Naive thymus-derived CD4-positive, alpha-beta T cell (primary cell): ENCODE results near the gene WDR35. TPM values are rescaled to one million over a fixed set of nuclear protein-coding genes. Genes with fewer than 3 reads are reported as not detected.

Source experiments
- ATAC-seq: fragments of 150-1000 bp; cut with Tn5 transposase; 2 replicates; pipeline ENCODE4 v1.10.0; 2021; ENCODE audit warnings: mild to moderate bottlenecking, moderate library complexity
- CTCF ChIA-PET: fragments of 350-600 bp; sonication (Branson Sonifier 250); formaldehyde crosslinking; loops from one replicate; lab custom pipeline; 2021; ENCODE audit warnings: antibody characterized with exemption; lab: Charles Lee
- POLR2A ChIA-PET: fragments of 350-600 bp; sonication (Branson Sonifier 250); formaldehyde crosslinking; loops from one replicate; lab custom pipeline; 2021; ENCODE audit warnings: antibody characterized with exemption, inconsistent platforms; lab: Charles Lee
- DNase-seq, 9 donors: peaks; one replicate each; pipeline versions ENCODE4 v3.0.0 to v3.0.0-alpha.2; 2020 to 2022; ENCODE audit warnings: mixed read lengths in 1 of 9
- H3K27ac ChIP-seq: one replicate; pipeline ENCODE4 v1.7.0; 2013; ENCODE audit warnings: mild to moderate bottlenecking, low read depth, low read length, moderate library complexity
- H3K27me3 ChIP-seq, 2 donors: one replicate each; pipeline ENCODE4 v1.7.0; 2013; ENCODE audit warnings: low read length in 2 of 2, mild to moderate bottlenecking in 2 of 2, moderate library complexity in 2 of 2; ENCODE audit not compliant: control insufficient read depth in 2 of 2, insufficient read depth in 2 of 2
- H3K36me3 ChIP-seq, 3 experiments: 1 replicate in 2 of 3; 2 replicates in 1 of 3; pipeline ENCODE4 v1.7.0; 2013; ENCODE audit warnings: low read length in 3 of 3, mild to moderate bottlenecking in 3 of 3, moderate library complexity in 1 of 3; ENCODE audit not compliant: insufficient read depth in 3 of 3, control insufficient read depth in 2 of 3
- H3K4me1 ChIP-seq, 2 donors: one replicate each; pipeline ENCODE4 v1.7.0; 2013; ENCODE audit warnings: low read length in 2 of 2, mild to moderate bottlenecking in 2 of 2, moderate library complexity in 1 of 2; ENCODE audit not compliant: control insufficient read depth in 2 of 2, insufficient read depth in 2 of 2
- H3K4me3 ChIP-seq: 2 replicates; pipeline ENCODE4 v1.7.0; 2013; ENCODE audit warnings: mild to moderate bottlenecking, low read length
- H3K9me3 ChIP-seq, 3 experiments: 1 replicate in 2 of 3; 2 replicates in 1 of 3; pipeline ENCODE4 v1.7.0; 2013; ENCODE audit warnings: low read length in 3 of 3; ENCODE audit not compliant: control insufficient read depth in 2 of 3
- H3K27ac Mint-ChIP-seq, 9 donors: one replicate each; pipeline ENCODE4 v1.8.0; 2020 to 2022; ENCODE audit warnings: mixed read lengths in 9 of 9, mild to moderate bottlenecking in 8 of 9, moderate library complexity in 5 of 9, inconsistent platforms in 2 of 9
- H3K27me3 Mint-ChIP-seq, 5 donors: one replicate each; pipeline ENCODE4 v1.8.0; 2021 to 2022; ENCODE audit warnings: mixed read lengths in 5 of 5, mild to moderate bottlenecking in 1 of 5
- H3K36me3 Mint-ChIP-seq, 5 donors: one replicate each; pipeline ENCODE4 v1.8.0; 2020 to 2022; ENCODE audit warnings: mixed read lengths in 5 of 5, mild to moderate bottlenecking in 3 of 5, inconsistent platforms in 1 of 5
- H3K4me1 Mint-ChIP-seq, 7 donors: one replicate each; pipeline ENCODE4 v1.8.0; 2020 to 2022; ENCODE audit warnings: mixed read lengths in 7 of 7, mild to moderate bottlenecking in 3 of 7, inconsistent platforms in 1 of 7
- H3K4me3 Mint-ChIP-seq, 10 donors: one replicate each; pipeline ENCODE4 v1.8.0; 2020 to 2022; ENCODE audit warnings: mild to moderate bottlenecking in 10 of 10, mixed read lengths in 10 of 10, moderate library complexity in 6 of 10, inconsistent platforms in 2 of 10
- H3K9me3 Mint-ChIP-seq, 11 donors: one replicate each; pipeline ENCODE4 v1.8.0; 2020 to 2022; ENCODE audit warnings: mixed read lengths in 11 of 11, mild to moderate bottlenecking in 4 of 11, inconsistent platforms in 1 of 11, moderate library complexity in 1 of 11
- intact Hi-C, 2 donors: fragments of 100-400 bp; cut with micrococcal nuclease; formaldehyde crosslinking; loops; one replicate each; pipeline ENCODE4 v1.15.1; 2023
- polyA plus RNA-seq, 2 donors: library from polyadenylated mRNA; unstranded; fragments of 300-500 nt; fragmentation: Illumina TruSeq; gene quantifications; one replicate each; pipeline ENCODE4 v1.2.3, GENCODE V29; 2021
- total RNA-seq, 6 experiments: library from RNA in 5 of 6; stranded (reverse) in 5 of 6; gene quantifications; 1 replicate in 5 of 6; 2 replicates in 1 of 6; pipeline ENCODE4 v1.2.3 and lab custom pipeline; 2021 to 2026

The WDR35 gene
- 1 to 10 TPM; 3.2 to 6.0 (median 3.7) TPM for total RNA-seq
- 1 to 10 TPM; 1.5 to 2.0 TPM for polyA plus RNA-seq
- 14.8 reads per million, percentile 44 among the genes with 10 or more reads in this experiment for total RNA-seq (lab: John Stamatoyannopoulos, UW)

DNA sequence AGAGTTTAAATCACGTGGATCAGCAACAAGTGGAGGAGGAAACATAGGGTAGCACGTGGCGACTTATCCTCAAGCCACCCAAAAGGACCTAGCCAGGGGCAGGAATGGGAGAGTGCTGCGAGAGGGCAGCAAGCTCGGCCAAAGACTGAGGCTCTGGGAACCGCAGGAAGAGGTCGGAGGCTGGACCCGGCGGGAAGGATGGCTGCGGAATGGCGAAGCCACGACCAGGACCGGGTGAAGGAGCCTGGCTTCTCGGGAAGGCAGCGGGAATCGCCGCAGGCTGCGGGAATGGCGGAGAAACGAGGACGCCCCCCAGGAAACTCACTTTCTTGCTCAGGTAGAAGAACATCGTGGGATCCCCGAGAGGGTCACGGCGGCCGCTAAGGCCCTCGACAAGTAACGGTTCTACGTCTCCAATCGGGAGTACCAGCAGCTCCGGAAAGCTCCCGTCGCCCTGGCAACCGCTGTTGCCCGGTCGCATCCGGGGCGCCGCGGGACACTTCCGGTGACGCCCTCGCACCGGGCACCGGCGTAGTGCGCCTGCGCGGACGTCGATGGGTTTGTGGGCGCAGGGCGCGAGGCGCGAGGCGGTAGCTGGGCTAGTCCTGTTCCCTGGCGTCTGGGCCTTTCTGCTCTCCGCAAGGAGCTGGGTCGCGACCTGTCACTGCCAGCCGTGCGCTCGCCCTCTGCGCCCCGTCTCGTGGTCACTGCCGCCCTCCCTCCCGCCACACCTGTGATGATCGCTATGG lies at the start of gene WDR35:
TSS of gene WDR35 (minus strand) at position 439 of the 749 bp plus-strand sequence. CDS start at position 349, 90 bp downstream.
- H3K4me3 Mint-ChIP-seq, result peak within 1 kb of the TSS; percentile 88 to 94 (median 89)
- H3K4me3 ChIP-seq, result peak within 1 kb of the TSS; percentile 91
- ATAC-seq (peak; percentile 95), DNase-seq (peak; percentile 78 to 99 (median 86))
- POLR2A ChIA-PET, result interaction anchor here (0.8 to 1.4 kb wide), 3 partner anchors 62 to 107 kb away, joined by 3 to 5 read pairs (median 3); partner anchors contain the start of gene LAPTM4A
- CTCF ChIA-PET, result interaction anchor here (0.6 to 1.6 kb wide), 3 partner anchors 24 to 204 kb away, joined by 3 to 5 read pairs (median 3); no protein-coding TSS in a partner anchor
- peak within 1 kb of the TSS; percentile 68 for H3K27ac ChIP-seq
- H3K36me3 ChIP-seq, result no peaks in the 10 kb centered on the region
- peak within 1 kb of the TSS; percentile 86 to 94 (median 89) for H3K27ac Mint-ChIP-seq
- H3K36me3 Mint-ChIP-seq, result peaks cover 0 to 5% (median 0%) of the 10 kb centered on the region in 5 donors
- H3K9me3 Mint-ChIP-seq, result no peaks in the 10 kb centered on the region
- H3K27me3 ChIP-seq, result peaks cover 0 to 4% of the 10 kb centered on the region in 2 donors
- no peaks in the 10 kb centered on the region for H3K9me3 ChIP-seq
- peaks cover 0 to 14% of the 10 kb centered on the region in 2 donors for H3K4me1 ChIP-seq
- peaks cover 11 to 33% (median 23%) of the 10 kb centered on the region in 7 donors for H3K4me1 Mint-ChIP-seq
- H3K27me3 Mint-ChIP-seq, result peaks cover 7 to 30% (median 12%) of the 10 kb centered on the region in 5 donors
- intact Hi-C loops, result loop anchor here (1.0 to 5.0 kb wide), 8 partner anchors 61 to 1430 kb away; partner anchors contain the start of genes LAPTM4A (in 2 of the 2), RDH14 (in 2 of the 2), LDAH (in 1 of the 2) and TTC32 (in 1 of the 2)

DNA sequence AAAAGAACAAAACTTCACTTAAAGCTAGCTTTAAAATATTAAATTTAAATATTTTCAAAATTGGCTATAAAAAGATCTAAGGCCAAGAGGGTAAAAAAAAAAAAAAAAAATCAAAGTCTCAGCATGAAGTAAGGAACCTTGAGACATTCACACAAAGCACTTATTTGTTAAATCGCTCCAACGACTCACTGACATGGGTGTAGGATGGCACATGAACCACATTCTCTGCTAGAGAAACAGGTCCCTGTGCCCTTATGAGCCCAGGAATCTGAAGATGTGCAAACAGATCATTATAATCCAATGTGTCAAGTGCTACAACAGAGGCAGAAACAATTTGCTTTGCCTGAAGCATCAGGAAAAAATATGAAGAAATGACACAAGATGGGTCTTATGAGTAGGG lies 47.8 kb upstream of the WDR35 start:
- POLR2A ChIA-PET, result interaction anchor here (0.6 kb wide), 1 partner anchor 767 kb away, joined by 4 read pairs; no protein-coding TSS in a partner anchor

DNA sequence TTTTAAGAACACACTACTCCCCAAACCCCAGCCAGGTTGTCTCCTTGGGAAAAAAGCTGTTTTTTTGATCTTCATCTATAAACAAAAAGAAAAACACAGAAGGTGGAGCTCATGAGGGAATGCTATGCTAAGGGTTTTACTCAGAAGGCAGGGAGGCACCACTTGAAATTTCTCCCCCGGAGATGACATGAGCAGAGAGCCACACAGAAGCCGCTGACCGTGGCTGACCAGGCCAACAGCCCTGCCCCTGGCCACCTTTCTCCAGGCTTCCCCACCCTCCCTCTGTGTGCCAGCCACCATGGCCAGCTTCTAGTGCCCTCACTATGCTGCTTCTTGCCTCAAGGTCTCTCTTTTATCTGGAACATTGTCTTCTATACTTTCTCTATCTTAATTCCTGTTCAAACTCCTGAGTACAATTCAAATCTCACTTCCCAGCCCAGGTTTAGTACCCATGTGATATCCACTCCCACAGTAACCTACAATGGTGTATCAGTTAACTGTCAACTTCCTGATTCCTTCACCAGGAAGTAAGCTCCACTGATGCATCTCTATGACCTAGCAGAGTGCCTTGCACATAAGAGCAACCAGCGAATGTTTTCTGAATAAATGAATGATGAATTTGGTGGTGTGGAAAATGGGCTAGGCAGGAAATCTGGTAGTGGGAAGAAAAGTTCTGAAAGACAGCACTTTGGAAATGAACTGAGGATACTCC lies 46.2 kb upstream of the WDR35 start:
- peaks cover 0 to 17% (median 6%) of the 10 kb centered on the region in 7 donors for H3K4me1 Mint-ChIP-seq
- ChIA-PET CTCF (no interaction called here), POLR2A (no interaction called here)
- intact Hi-C loops, result no loop called here
- peaks cover 9 to 93% (median 43%) of the 10 kb centered on the region in 3 experiments for H3K36me3 ChIP-seq
- no peak overlapping the region for H3K4me3 ChIP-seq
- H3K27ac ChIP-seq, result no peak overlapping the region
- H3K27me3 Mint-ChIP-seq, result no peaks in the 10 kb centered on the region
- no peaks in the 10 kb centered on the region for H3K4me1 ChIP-seq
- H3K9me3 Mint-ChIP-seq, result no peaks in the 10 kb centered on the region
- peaks cover 22 to 81% (median 76%) of the 10 kb centered on the region in 5 donors for H3K36me3 Mint-ChIP-seq
- peak overlapping the region in 6 of 9 donors; percentile 1 to 59 (median 44) for H3K27ac Mint-ChIP-seq
- no peaks in the 10 kb centered on the region for H3K27me3 ChIP-seq
- H3K4me3 Mint-ChIP-seq, result no peak overlapping the region
- DNase-seq (no peak), ATAC-seq (peak; percentile 44)
- no peaks in the 10 kb centered on the region for H3K9me3 ChIP-seq

More for the DNA sequence above, 47.8 kb upstream of the WDR35 start:
- no peak for DNase-seq
- ATAC-seq, result no peak
- Mint-ChIP-seq H3K4me1 (peaks cover 6 to 25% (median 11%) of the 10 kb centered on the region in 7 donors), H3K27me3 (no peaks in the 10 kb centered on the region), H3K27ac (peak overlapping the region in 1 of 9 donors; percentile 27), H3K36me3 (peaks cover 15 to 65% (median 61%) of the 10 kb centered on the region in 5 donors), H3K4me3 (no peak overlapping the region), H3K9me3 (no peaks in the 10 kb centered on the region)
- no peaks in the 10 kb centered on the region for H3K27me3 ChIP-seq
- CTCF ChIA-PET, result no interaction called here
- no peaks in the 10 kb centered on the region for H3K9me3 ChIP-seq
- H3K4me1 ChIP-seq, result no peaks in the 10 kb centered on the region
- intact Hi-C loops, result no loop called here
- no peak overlapping the region for H3K27ac ChIP-seq
- no peak overlapping the region for H3K4me3 ChIP-seq
- peaks cover 9 to 86% (median 40%) of the 10 kb centered on the region in 3 experiments for H3K36me3 ChIP-seq

DNA sequence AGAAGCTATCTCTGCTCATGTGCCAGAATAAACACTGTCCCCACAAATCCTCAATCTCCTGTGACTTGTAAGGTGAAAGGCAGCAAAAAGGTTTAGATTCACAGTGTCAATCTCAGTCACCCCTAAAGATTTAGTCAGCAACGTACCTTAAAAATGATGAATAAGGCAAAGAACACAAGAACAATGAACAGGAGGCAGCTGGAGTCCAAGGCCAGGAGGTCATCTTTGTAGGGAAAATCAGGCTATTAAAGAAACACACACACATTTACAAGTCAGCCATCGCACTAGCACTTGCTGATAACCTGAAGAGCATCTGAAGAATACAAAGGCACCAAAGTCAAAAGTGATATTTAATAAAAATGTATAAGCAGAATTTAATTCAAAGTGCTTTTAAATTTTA lies 44.9 kb upstream of the WDR35 start:
- peak overlapping the region in 1 of 9 donors; percentile 3 for H3K27ac Mint-ChIP-seq
- Histone ChIP-seq H3K4me1 (no peaks in the 10 kb centered on the region), H3K27me3 (no peaks in the 10 kb centered on the region), H3K4me3 (no peak overlapping the region), H3K9me3 (no peaks in the 10 kb centered on the region), H3K27ac (no peak overlapping the region), H3K36me3 (peaks cover 9 to 91% (median 43%) of the 10 kb centered on the region in 3 experiments)
- no peaks in the 10 kb centered on the region for H3K27me3 Mint-ChIP-seq
- peaks cover 32 to 82% (median 78%) of the 10 kb centered on the region in 5 donors for H3K36me3 Mint-ChIP-seq
- CTCF ChIA-PET, result no interaction called here
- POLR2A ChIA-PET, result interaction anchor here (0.6 kb wide), 1 partner anchor 13 kb away, joined by 3 read pairs; no protein-coding TSS in a partner anchor
- H3K4me1 Mint-ChIP-seq, result peaks cover 0 to 17% (median 6%) of the 10 kb centered on the region in 7 donors
- DNase-seq (no peak), ATAC-seq (no peak)
- peaks cover 0 to 6% (median under 1%) of the 10 kb centered on the region in 11 donors for H3K9me3 Mint-ChIP-seq
- H3K4me3 Mint-ChIP-seq, result no peak overlapping the region
- intact Hi-C loops, result no loop called here

GRCh38 chr2:20034218-20034617 lies 44.3 kb upstream of the WDR35 start:
- no peak overlapping the region for H3K27ac ChIP-seq
- Mint-ChIP-seq H3K4me1 (peaks cover 0 to 17% (median 6%) of the 10 kb centered on the region in 7 donors), H3K9me3 (peaks cover 0 to 12% (median 2%) of the 10 kb centered on the region in 11 donors), H3K27me3 (no peaks in the 10 kb centered on the region), H3K4me3 (no peak overlapping the region), H3K27ac (no peak overlapping the region), H3K36me3 (peaks cover 39 to 88% (median 84%) of the 10 kb centered on the region in 5 donors)
- H3K36me3 ChIP-seq, result peaks cover 9 to 87% (median 41%) of the 10 kb centered on the region in 3 experiments
- H3K4me1 ChIP-seq, result no peaks in the 10 kb centered on the region
- no peak overlapping the region for H3K4me3 ChIP-seq
- no peaks in the 10 kb centered on the region for H3K9me3 ChIP-seq
- H3K27me3 ChIP-seq, result no peaks in the 10 kb centered on the region
- intact Hi-C loops, result no loop called here
- ChIA-PET CTCF (no interaction called here), POLR2A (interaction anchor here (0.6 kb wide), 1 partner anchor 17 kb away, joined by 5 read pairs; no protein-coding TSS in a partner anchor)
- DNase-seq, result no peak
- ATAC-seq, result no peak

DNA sequence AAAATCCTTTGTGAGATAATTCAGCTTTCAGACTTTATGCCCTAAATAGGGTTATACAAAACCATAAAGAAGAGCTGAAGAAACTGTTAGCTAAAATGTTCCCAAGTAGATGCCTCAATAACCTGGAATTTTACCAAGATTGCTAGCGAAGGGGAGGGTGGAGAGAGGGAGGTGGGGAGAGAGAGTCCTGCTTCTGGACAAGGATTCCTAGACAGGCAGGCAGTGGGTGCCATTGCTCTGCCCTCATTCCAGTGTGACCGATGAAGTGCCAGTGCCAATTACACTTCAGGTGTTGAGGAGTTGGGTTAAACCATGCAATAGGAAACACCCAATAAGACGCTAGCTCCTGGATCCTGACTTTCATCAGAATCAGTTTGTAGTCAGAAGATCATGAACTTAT lies 43.4 kb upstream of the WDR35 start:
- intact Hi-C loops, result no loop called here
- Histone ChIP-seq H3K9me3 (no peaks in the 10 kb centered on the region), H3K4me3 (no peak overlapping the region), H3K27me3 (no peaks in the 10 kb centered on the region), H3K36me3 (peaks cover 9 to 87% (median 39%) of the 10 kb centered on the region in 3 experiments), H3K27ac (no peak overlapping the region), H3K4me1 (no peaks in the 10 kb centered on the region)
- Mint-ChIP-seq H3K4me1 (peaks cover 0 to 17% (median 6%) of the 10 kb centered on the region in 7 donors), H3K27ac (no peak overlapping the region), H3K27me3 (no peaks in the 10 kb centered on the region), H3K9me3 (peaks cover 0 to 19% (median 2%) of the 10 kb centered on the region in 11 donors), H3K4me3 (no peak overlapping the region), H3K36me3 (peaks cover 47 to 94% (median 87%) of the 10 kb centered on the region in 5 donors)
- CTCF ChIA-PET, result no interaction called here
- POLR2A ChIA-PET, result no interaction called here
- no peak for DNase-seq
- no peak for ATAC-seq
